NCI-H146 (cell line): Measurements from ENCODE around the gene CELF4.
A peak's percentile ranks its signal among the peaks of the same experiment; 100 is the strongest.

ENCODE experiments used
- DNase-seq: peaks from one replicate; lab custom pipeline; 2025; lab: John Stamatoyannopoulos, UW

CELF4 gene

DNA sequence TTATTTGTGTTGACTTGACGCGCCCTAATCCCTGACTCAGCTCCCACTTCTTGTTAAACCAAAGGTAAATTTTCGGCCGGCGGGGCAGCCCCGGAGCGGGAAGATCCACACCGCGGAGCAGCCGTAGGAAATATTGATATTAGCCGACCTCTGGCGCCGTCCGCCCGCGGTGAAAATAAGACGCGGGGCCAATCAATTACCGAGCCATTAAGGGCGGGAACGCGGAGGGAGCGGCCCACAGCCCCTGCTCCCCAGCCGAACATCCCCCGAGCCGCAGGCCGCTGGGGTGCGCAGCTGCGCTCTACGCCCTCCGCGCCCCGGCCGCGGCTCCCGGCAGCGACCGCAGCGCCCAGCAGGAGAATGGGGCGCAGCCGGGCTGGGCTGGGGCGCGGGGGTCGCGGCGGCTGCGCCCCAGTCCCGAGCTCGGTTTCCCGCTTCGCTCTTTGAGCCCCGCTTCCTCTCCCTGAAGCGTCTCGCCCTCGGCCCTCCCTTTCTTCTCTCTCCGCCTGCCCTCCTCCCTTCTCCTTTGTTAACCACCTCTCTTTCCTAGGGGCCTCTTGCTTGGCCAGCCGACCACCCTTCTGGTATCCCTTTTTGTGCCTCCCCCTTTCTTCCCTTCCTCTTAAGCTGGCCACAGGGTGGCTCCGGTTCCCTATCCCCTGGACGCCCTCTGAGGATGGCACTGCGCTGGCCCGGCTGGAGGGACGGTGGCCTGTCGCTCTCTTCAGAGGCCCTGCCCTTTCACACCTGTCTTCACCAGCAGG lies 40.9 kb downstream of the CELF4 start:
- peak; percentile 92 for DNase-seq

DNA sequence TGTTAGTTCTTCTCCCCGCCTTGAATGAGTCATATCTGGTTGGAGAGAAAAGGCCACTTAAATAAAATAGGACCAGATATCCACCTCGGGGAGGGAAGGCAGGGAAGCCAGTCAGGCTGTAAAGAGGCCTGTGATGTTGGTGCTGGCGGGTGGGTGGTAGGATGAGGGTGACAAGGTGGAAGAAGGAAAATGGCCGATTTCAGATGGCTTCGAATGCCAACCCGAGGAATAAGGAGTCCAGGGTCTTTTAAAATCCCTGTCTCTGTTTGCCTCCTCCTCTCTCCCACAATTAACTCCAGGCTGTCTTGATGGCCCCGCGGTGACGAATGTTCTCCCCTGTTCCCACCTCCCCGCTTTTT lies 41.5 kb downstream of the CELF4 start:
- no peak for DNase-seq

DNA sequence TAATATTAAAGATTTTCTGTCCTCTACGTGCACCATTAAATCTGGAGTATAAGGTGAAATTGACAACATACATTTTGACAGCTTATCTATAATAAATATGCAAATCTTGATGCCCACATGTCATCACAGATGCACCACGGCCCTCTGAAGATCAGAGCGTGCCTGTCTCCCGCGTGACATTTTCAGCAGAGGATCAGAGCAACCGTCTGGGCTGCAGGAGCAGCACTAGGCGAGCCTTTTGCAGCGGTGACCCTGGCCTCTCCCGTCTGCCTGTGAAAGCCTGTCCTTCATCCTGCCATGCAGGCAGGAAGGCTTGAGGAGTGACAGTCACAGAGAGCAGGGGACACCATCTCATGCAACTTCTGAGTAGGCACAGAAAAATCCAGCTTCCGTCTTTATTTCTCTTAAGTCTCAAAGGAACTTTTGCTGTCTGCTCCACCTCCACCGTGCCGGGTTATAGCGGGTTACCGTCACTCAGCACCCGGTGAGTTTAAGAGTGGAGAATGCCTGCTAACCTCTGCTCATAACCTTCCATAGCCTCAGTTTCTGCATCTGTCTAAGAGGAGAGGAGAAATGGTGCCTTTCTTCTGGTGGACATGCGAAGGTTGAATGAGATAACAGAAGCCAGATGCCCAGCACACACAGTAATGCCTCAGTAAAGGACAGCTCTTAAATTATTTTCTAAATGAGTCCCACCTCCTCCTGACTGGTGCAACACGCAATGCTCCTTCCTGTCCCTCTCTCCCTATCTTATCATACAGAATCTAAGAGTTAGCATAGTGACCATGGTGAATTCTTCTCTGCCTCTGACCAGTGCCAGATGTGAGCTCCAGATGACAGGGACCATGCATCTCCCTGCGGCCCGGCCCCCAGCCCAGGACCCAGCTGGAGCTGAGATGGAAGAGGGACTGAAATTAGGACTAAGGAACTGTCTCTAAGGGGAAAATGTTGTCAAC lies 43.8 kb downstream of the CELF4 start:
- no peak for DNase-seq

DNA sequence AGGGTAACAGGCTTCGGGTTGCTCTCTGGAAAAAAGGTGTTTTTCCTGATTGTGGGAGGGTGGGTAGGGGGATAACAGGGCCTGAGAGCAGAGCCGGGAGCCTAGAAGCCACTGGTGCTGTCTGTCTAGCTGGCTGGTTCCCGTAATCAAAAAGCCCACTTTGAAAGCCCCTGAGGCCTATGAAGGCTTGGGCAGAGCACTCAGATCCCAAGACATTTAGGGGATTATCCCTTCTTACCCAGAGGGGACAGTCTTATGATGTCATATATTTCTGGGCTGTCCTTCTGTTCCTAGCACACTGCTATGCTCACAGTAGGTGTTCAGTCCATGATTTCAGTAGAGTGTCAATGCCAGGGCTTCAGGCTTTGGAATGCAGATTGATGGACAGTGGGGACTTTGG lies 45.1 kb downstream of the CELF4 start:
- DNase-seq: no peak

DNA sequence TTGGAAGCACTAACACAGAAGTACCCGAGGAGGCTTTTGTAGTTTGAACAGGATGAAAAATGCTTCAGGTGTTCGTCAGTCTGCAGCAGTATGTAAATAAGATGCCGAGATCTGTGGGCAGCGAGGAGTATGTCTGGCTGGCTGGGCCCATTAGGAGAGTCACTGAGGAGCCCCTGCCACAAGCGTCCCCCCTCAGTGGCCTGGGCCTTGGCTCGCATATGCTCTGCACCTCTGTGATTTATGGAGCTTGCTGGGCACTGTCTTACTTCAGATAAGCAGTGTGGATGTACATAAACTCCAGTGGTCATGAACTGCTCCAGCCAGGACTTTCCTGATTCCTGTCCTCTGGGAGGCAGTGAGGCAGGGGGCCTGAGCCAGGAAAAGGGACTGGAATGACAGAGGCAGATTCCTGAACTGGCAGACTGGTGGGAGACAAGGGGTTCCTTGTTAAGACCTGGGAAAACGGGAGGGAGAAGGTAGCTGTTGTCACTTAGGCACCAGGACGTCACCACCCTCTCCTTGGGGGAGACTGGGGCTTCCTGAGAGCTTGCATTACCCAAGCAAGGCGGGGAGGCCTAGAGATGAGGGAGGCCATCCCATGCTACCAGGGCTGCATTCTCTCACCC lies 46.0 kb downstream of the CELF4 start:
- no peak for DNase-seq

DNA sequence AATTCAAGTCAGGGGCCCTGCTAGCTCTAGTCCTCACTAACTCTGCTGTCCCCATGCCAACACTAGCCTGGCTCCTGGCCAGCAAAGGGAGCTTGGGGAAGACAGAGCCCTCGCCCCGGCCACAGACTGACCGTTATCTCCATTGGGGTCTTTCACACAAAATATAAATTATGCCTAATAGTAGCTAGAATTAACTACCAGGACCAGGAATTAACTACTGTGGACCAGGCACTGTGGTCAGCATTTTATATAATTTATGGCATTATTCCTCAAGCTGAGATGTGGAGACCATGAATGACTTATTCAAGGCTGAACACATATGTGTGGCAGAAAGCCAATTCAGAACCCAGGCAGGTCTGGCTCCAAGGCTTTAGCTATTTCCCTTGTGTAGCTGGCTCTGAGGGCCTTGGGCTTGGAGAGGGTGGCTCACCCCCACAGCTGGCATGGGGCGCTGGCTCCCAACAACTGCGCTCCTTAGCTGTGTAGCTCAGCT lies 49.2 kb downstream of the CELF4 start:
- DNase-seq: no peak

DNA sequence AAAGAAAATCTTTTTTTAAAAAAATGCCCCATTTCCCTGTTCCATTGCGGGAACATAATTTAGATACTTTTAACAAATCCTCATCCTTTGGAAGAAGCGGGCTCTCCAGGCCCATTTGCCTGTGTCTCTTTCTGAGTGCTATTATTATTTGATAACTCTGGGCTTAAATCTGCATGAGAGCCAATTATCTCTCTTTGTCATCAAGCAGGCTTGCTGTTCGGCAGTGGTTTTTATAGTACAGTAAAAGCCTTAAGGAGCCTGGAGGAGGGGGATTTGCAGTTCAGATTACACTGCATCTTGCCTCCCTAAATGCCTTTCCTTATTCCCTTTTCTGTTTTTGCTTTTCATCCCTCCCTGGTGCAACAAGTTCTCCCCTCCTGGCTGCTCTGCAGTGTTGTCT lies 50.6 kb downstream of the CELF4 start:
- peak; percentile 24 for DNase-seq

DNA sequence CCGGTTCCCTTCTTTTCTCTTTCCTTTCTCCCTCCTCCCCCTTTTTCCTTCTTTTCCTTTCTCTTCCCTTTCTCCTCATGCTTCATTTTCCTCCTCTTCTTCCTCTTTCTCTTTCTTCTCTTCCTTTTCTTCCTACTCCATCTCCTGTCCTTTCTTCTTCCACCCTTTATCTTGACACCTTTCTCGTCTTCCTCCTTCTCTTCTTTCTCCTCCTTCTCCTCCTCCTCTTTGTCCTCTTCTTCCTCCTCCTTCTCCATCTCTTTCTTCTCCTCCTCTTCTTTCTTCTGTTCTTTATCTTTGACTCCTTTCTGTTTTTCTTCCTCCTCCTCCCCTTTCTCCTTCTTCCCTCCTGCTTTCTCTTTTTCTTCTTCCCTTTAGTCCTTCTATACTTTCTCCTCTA lies 53.2 kb downstream of the CELF4 start:
- no peak for DNase-seq

DNA sequence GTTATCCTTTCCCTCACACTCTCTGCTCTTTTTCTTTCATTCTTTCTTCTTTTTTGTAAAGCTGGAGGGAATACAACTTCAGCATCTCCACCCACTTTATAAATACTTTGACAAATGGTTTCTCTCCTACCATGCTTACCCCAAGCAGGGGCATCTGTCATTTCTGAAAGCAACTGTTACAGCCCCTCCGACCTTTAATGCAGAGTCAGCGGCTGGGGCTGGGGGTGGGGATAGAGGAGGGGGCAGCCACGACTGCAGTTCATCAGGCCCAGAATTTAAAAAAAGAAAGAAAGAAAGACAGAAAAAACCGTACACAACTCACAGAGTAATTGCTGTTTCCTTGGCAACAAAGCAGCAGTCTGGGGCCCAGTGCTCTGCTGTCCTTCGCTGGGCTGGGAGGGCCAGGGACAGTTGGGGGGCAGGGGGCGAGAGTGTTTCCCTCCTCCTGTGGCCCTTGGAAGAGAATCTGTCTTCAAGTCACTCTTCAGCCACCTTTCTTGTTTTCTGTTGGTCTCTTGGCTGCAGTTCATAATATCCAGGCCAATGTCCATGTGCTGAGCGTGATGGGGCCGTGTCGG lies 53.8 kb downstream of the CELF4 start:
- DNase-seq: no peak

DNA sequence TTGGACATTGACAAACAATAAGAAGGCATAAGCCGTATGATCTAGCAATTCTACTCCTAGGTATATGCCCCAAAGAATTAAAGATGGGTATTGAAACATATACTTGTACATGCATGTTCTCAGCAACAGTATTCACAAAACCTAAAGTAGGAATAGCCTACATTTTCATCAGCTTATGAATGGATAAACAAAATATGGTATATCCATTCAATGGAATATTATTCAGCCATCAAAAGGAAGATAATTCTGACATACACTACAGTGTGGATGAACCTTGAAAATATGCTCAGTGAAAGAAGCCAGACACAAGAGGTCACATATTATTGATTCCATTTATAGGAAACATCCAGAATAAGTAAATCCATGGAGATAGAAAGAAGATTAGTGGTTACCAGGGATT lies 56.0 kb downstream of the CELF4 start:
- no peak for DNase-seq

DNA sequence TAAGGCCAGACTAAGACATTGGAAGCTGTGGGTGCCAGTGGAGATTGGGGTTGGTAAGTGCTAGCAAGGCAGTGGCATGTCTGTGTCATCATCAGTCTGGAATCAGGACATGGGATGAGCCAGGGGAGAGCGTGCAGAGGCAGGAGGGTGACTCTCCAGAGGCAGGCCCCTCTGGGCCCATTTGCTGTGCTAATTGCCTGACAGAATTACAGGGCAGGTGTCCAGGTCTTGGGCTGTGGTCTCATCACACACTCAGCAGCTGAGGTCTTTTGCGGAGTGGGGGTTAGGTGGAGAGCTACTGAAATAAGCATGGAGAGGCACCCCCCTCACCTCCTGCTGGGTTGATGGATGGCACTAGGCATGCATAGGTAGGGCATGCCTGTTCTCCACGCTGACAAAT lies 57.4 kb downstream of the CELF4 start:
- DNase-seq: peak; percentile 100

DNA sequence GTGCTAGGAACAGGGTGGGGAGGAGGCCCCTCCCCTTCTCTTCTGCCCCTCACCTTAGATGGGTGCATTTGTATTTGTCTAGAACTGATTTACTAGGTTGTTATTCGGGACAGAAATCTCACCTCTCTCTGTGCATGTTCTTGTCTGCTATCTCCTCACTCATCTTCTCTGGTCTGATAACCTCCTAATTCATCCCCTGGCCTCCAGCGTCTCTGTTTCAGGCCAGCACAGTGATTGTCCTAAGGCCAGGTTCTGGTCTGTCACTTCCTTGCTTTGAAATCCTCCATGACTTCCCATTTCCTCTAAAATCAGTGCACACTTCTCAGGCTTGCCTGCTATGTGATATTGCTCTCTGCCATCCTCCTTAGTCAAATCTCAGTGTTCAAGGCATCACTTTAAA lies 58.4 kb downstream of the CELF4 start:
- DNase-seq: no peak

DNA sequence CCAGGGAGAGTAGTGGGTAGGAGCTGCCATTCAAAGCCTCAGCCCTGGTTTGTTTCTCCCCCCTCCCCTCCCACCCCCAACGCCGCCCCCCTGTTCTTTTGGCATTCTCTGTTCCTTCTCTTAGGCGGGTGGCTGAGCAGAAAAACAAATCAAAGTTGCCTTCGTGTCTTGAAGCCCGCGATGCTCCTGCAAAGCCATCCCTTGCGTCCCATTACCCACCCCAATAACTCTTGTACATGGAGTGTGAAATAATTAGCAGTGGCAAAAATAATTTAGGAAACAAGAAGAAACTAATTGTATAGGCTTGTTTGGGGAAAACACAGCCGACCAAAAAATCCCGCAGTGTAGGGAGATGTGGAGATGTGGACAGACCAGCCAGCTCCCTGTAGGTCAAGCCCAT lies 59.6 kb downstream of the CELF4 start:
- DNase-seq: no peak

DNA sequence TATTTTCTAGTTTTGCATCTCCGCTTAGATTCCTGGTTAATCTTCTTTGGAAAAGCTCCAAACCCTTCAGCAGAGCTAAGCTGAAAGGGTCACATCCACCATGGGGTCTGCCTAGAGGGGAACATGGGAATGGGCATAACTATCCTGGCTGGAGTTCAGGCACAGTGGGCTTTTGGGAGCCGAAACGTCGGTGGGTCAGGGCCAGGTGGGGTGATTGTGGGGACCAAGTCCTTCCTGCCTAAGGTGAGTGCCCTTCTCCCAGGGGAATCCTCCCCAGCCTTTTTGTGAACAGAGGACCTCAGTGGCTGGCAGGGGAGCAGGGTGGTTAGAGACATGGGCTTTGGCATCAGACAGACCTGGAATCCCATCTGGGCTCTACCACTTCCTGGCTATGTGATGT lies 60.3 kb downstream of the CELF4 start:
- DNase-seq: no peak

DNA sequence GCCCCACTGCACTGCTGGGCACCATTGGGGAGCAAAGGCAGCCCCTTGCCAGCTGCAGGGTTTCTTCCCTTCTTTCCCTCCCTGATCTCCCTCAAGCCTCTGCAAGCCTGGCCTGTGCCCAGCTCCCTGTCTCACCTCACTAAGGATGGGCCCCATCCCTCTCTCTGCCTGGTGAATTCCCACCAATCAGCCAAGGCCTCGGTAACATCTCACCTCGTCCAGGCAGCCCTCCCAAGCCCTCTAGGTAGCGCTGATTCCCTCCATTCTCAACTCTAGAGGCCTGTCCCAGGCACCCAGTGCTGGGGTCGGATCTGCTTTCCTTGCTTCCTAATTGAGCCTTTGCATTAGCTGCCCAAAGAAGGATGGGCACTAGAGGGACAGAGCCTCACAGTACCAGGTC lies 63.0 kb downstream of the CELF4 start:
- no peak for DNase-seq

DNA sequence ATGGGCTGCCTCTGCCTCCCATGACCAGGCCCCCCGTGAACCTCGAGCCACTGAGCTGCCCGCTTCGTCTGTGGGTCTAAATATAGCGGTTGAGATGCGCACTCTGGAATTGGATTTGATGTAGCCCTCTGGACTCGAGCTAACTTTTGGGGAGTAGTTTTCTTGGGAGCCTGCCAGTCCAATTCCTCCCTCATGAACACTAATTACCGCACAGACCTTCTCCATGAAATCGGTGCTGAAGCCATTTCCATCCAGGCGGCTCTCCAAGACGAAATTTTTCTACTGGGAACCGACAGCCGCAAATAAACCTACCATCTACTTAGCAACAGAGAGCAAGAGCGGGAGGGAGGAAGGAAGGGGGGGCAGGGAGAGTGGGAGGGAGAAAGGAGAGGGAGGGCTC lies 63.6 kb downstream of the CELF4 start:
- no peak for DNase-seq

DNA sequence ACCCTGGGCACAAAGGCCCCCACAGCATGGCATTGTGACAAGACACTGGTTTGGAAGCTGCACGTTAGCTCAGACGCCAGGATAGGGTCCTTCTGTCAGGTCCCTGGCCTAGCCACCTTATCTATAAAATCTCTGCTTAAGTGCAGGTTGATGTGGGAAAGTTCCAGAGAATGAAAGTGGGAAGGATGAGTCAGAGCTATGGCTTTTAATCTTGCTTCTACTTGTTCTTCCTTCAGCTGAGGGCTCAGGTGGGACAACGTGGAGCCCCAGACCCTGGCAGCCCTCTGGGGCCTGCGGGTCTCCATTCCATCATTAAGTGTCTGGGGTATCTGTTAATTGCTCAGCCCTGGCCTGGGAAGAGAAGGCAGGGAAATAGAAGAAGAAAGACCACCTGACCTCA lies 64.5 kb downstream of the CELF4 start:
- no peak for DNase-seq

DNA sequence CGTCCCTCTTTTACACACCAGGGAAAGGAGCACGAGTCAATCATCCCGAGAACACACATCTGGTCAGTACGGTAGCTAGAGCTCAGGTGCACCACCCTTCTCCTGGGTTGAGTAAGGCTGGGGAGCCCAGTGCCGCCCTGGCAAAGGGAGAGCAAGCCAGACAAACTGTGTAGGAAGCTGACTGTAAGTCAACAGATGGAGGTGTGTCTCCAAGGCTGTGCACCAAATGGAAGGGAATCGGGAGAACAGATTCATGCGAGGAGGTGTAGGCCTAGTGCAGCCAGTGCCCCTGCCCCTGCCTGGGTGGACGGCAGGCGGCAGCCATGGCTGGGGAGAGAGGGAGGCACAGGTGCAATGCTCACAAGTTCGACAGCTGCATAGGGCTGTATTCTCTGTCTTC lies 65.7 kb downstream of the CELF4 start:
- no peak for DNase-seq

DNA sequence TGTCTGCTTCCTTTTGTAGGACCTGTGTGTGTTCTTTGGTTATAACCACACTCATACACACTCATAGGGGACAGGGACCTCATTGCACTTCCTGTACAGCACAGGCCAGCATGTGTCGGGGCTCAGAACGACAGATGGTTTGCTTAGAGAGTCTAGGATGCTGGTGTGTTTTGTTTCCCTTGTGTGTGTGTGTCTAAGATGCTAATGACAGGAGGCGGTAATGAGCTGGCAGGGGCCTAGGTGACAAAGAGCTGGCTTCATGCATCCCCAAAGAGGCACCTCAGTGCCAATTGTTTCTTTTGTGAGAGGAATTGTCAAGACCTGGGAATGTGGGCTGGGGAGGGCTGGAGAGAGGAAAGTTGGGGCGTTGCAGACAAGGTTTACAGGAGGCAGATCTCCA lies 66.6 kb downstream of the CELF4 start:
- peak; percentile 96 for DNase-seq

DNA sequence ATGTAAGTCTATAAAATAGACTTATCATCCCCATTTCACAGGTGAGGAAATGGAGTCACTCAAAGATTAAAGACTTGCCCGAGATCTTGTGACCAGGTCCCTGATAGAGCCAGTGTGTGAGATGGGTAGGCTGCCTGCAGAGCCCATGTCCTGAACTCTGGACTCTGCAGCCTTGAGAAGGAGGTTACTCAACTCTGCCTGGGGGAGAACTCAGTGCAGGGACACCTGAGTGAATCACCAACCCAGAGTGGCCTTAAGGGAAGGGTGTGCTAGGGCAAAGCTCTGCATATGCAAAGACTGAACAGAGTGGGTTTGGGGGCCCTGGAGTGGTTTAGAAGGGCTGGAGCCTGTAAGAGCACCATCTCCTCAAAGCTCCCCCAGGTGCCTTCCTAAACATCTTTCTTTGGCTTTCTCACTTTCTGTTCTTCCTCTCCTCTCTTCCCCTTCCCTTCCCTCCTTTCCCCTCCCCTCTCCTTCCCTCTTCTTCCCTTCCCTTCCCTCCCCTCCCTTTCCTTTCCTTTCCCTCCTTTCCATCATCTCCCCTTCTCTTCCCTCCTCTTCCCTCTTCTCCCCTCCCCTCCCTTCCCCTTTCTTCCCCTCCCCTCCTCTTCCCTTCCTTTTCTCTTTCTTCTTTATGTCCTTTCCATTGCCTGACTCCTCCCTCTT lies 67.6 kb downstream of the CELF4 start:
- DNase-seq: no peak

DNA sequence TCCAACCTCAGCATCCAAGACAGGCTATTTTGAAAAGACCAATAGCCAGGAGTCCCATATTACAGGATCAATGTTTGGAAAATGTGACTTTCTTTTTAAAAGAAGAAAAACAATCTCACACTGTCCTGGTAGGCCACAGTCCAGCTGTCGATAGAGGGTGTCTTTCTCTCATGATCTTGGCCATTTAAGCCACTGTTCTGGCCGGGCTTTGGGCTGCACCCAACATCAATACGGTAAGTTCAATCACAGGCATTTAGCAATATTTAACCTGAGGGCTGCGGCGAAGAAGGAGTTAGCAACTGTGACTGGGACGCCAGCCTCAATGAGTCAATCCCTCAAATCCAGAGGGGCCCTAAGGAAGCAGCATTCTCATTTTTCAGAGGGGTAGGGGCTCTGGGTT lies 69.0 kb downstream of the CELF4 start:
- DNase-seq: no peak

DNA sequence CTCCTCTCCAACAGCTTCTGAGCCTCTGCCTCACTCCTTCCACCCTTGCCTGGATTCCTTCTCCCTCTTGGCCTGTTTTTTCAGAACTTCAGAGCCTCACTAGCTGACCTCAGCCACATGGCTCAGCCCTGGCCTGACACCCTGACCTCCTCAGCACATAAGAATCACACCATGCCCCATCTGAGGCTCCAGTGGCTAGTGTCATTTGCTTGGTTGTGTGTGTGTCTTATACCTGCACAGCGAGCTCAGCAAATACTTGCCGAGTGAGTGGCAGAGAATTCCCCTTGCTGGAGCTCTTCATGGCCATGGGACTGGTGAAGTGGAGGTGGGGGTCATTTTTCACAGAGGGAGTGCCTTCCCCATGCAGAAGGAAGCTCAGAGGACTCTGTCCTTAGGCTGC lies 70.2 kb downstream of the CELF4 start:
- no peak for DNase-seq
